ENCODE data around the gene TBX10. TPM values are rescaled to one million over a fixed set of nuclear protein-coding genes. Genes with fewer than 3 reads are reported as not detected.
"Not testable (repeated sequence)": the region's sequence is repeated elsewhere in the genome, so short reads cannot be mapped to it uniquely, and the experiment has no call there.

TBX10 gene
- total and polyA plus RNA-seq, 7 donors, result 0.01 TPM; not detected in 6

DNA sequence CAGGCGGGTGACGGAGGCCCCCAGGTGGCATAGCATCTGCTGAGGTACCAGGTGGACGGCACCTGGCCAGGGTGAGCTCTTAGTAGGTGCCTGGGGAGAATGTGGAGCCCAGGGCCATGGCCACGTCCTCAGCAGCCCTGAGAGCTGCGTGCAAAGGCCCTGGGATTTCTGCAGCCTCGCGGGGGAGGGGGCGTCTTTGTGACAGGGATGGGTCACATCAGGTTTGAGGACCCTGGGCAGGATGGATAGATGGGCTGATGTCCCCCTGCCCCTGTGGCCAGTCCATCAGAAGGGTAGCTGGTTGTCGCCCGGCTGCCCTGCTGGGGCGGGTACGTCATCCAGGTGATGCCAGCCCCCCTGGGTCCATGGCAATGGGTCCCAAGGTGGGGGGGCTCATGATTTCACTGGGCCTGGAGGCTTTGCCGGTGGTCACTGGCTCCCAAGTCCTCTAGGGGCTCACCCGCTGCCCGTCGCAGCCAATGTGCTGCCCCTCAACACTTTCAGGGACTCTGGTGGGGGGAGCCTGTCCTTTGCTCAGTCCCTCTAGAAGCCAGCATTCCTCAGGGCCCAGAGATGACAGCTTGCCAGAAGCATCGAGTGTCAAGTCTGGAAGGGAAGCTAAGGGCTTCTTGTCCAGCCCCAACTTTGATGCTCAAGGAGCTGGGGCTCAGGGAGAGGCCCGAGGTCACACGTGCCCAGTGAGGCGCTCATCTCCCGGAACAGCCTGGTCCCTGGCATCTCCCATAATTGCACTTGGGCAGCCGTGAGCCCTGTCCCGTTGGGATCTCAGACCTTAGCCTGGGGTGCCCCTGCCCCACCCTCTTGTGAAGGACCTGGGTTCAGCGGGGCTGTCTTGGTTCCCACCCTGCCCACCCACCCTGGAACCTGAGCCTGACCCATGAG is 777 bp downstream of the TBX10 start:
- Histone ChIP-seq H3K4me1 (no peaks in the 10 kb centered on the region), H3K27me3 (ENCODE audit: insufficient read depth in 3 of 3, low read length in 2 of 3) (peaks cover 0 to 17% (median 0%) of the 10 kb centered on the region in 3 donors), H3K27ac (no peak overlapping the region), H3K36me3 (ENCODE audit: insufficient read depth in 1 of 2, low read depth in 1 of 2) (no peaks in the 10 kb centered on the region), H3K9me3 (no peaks in the 10 kb centered on the region), H3K4me3 (no peak overlapping the region)
- intact Hi-C loops (cut with DNase I), result loop anchor here in 1 of 2 donors (10.0 kb wide), 1 partner anchor 166 kb away; no protein-coding TSS in a partner anchor
- 77 to 85% (median 80%) methylated on average over 22 to 24 of the region's 24 CpGs for WGBS, 3 donors
- no peak for ATAC-seq
- DNase-seq, result no peak
- TF ChIP-seq, protein P1, sequence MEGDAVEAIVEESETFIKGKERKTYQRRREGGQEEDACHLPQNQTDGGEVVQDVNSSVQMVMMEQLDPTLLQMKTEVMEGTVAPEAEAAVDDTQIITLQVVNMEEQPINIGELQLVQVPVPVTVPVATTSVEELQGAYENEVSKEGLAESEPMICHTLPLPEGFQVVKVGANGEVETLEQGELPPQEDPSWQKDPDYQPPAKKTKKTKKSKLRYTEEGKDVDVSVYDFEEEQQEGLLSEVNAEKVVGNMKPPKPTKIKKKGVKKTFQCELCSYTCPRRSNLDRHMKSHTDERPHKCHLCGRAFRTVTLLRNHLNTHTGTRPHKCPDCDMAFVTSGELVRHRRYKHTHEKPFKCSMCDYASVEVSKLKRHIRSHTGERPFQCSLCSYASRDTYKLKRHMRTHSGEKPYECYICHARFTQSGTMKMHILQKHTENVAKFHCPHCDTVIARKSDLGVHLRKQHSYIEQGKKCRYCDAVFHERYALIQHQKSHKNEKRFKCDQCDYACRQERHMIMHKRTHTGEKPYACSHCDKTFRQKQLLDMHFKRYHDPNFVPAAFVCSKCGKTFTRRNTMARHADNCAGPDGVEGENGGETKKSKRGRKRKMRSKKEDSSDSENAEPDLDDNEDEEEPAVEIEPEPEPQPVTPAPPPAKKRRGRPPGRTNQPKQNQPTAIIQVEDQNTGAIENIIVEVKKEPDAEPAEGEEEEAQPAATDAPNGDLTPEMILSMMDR (IDR thresholded peaks at IDR 0.05), result no peak

DNA sequence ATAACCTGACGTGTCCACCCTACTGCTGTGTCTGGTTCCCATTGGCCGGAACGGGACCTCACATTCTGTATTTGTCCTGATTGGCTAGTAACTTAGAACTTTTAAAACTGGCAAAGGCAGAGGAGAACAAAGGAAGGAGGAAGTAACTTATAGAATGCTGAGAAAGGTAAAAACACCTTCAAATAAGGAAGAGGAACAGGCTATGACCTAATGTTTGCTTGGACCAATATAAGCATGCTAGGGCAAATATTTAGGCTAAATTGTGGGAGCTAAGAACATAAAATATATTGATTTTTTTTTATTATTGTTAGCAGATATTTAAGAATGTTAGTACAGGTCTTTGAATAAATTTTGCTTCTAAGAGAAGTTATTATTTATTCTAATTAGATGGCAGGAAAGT is 2.1 kb downstream of the TBX10 start:
- ATAC-seq; H3K4me3 ChIP-seq; H3K4me1 ChIP-seq; H3K9me3 ChIP-seq; H3K36me3 ChIP-seq (ENCODE audit: insufficient read depth in 1 of 2, low read depth in 1 of 2); H3K27ac ChIP-seq; DNase-seq: not testable (repeated sequence)
- intact Hi-C loops (cut with DNase I), result loop anchor here in 1 of 2 donors (10.0 kb wide), 1 partner anchor 167 kb away; no protein-coding TSS in a partner anchor
- peaks cover 0 to 14% (median 0%) of the 10 kb centered on the region in 3 donors for H3K27me3 ChIP-seq (ENCODE audit: insufficient read depth in 3 of 3, low read length in 2 of 3)
- WGBS, 3 donors, result 74 to 83% (median 78%) methylated on average over 3 of the region's 3 CpGs

DNA sequence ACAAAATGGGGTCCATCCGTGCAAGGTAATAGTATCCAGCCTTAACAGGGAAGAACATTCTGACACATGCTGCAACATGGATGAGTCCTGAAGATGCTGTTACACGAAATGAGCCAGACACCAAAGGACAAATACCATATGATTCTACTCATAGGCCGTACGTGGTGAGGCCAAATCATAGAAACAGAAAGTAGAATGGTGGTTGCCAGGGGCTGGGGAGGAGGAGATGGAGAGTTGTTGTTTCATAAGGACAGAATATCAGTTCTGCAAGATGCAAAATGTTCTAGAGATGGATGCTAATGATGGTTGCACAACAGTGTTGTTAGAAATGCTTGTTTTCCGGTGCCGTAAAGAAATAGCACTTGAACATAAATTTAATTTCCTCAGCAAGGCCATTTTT is 2.6 kb downstream of the TBX10 start:
- Histone ChIP-seq H3K36me3 (ENCODE audit: insufficient read depth in 1 of 2, low read depth in 1 of 2) (no peaks in the 10 kb centered on the region), H3K27me3 (ENCODE audit: insufficient read depth in 3 of 3, low read length in 2 of 3) (peaks cover 0 to 10% (median 0%) of the 10 kb centered on the region in 3 donors), H3K27ac (no peak overlapping the region), H3K4me3 (no peak overlapping the region), H3K4me1 (no peaks in the 10 kb centered on the region), H3K9me3 (no peaks in the 10 kb centered on the region)
- TF ChIP-seq, protein P1 (IDR thresholded peaks at IDR 0.05), result no peak
- 67 to 79% (median 68%) methylated on average over 6 of the region's 6 CpGs for WGBS, 3 donors
- no peak for ATAC-seq
- intact Hi-C loops (cut with DNase I), result loop anchor here in 1 of 2 donors (10.0 kb wide), 1 partner anchor 168 kb away; no protein-coding TSS in a partner anchor
- DNase-seq, result no peak

DNA sequence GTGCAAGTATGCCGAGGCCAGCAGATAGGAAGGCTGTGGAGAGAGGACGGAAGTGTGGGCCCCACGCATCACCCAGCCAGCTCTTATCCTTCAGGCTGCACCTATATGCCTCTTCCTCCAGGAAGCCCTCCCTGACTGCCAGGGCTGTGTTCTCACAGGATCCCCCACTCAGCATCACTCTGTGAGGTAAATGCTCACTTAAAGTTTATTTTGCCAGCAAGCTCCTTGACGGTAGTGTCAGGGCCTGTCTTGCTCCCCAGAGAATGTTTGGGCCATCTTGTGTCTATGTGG is 4.4 kb downstream of the TBX10 start:
- 73 to 79% (median 78%) methylated on average over 4 of the region's 4 CpGs for WGBS, 3 donors
- TF ChIP-seq, protein P1 (IDR thresholded peaks at IDR 0.05), result no peak
- DNase-seq, result no peak
- Histone ChIP-seq H3K36me3 (ENCODE audit: insufficient read depth in 1 of 2, low read depth in 1 of 2) (no peaks in the 10 kb centered on the region), H3K4me1 (peaks cover 6% of the 10 kb centered on the region), H3K9me3 (no peaks in the 10 kb centered on the region), H3K4me3 (no peak overlapping the region), H3K27ac (no peak overlapping the region), H3K27me3 (ENCODE audit: insufficient read depth in 3 of 3, low read length in 2 of 3) (peaks cover 0 to 7% (median 0%) of the 10 kb centered on the region in 3 donors)
- intact Hi-C loops (cut with DNase I), result loop anchor here in 1 of 2 donors (10.0 kb wide), 1 partner anchor 170 kb away; no protein-coding TSS in a partner anchor
- no peak for ATAC-seq

Data from psoas muscle (tissue), 8 donors.